Panc1 (cell line): ENCODE measurements around the gene SPOUT1. TPM values are rescaled to one million over a fixed set of nuclear protein-coding genes. Genes with fewer than 3 reads are reported as not detected.

Experiments used
- ATAC-seq: fragments of 200-7000 bp; cut with Tn5 transposase; 2 replicates; pipeline ENCODE4 v1.9.1; 2020; ENCODE audit warnings: mild to moderate bottlenecking, moderate library complexity
- BruUV-seq: library from RNA; stranded (reverse); fragments of 400-500 nt; replicated peaks from 2 replicates; lab custom pipeline; 2021; lab: Mats Ljungman, UMichigan
- CTCF ChIA-PET: fragments of 300-600 bp; sonication (Branson Sonifier 250); formaldehyde crosslinking; loops from one replicate; lab custom pipeline; 2022; ENCODE audit warnings: antibody characterized with exemption; lab: Charles Lee
- POLR2A ChIA-PET: fragments of 300-600 bp; sonication (Branson Sonifier 250); formaldehyde crosslinking; loops from one replicate; lab custom pipeline; 2022; ENCODE audit warnings: antibody characterized with exemption; lab: Charles Lee
- DNase-seq: peaks from one replicate; pipeline ENCODE4 v3.0.0-alpha.2; 2010; ENCODE audit warnings: low read depth, low spot score
- H3K27ac ChIP-seq: 2 replicates; pipeline ENCODE4 v1.5.1; 2011; ENCODE audit warnings: mild to moderate bottlenecking, low read length, inconsistent platforms
- H3K27me3 ChIP-seq: fragments of 200-500 bp; sonication (Bioruptor generic); 2 replicates; pipeline ENCODE4 v1.6.0; 2014; ENCODE audit warnings: low read length, inconsistent platforms; ENCODE audit not compliant: control insufficient read depth, insufficient read depth
- H3K36me3 ChIP-seq: fragments of 200-500 bp; sonication (Bioruptor generic); 2 replicates; pipeline ENCODE4 v1.5.1; 2014; ENCODE audit warnings: inconsistent platforms, mild to moderate bottlenecking, low read length, moderate library complexity; ENCODE audit not compliant: control insufficient read depth, insufficient read depth
- H3K4me1 ChIP-seq: 2 replicates; pipeline ENCODE4 v1.5.1; 2011; ENCODE audit warnings: inconsistent platforms, mild to moderate bottlenecking, low read length, moderate library complexity; ENCODE audit not compliant: control insufficient read depth, insufficient read depth
- H3K4me3 ChIP-seq, 2 experiments: 2 replicates each; pipeline ENCODE4 v1.5.1; 2011 to 2012; ENCODE audit warnings: low read depth in 2 of 2, low read length in 2 of 2, mild to moderate bottlenecking in 2 of 2, inconsistent platforms in 1 of 2, moderate library complexity in 1 of 2
- H3K9me3 ChIP-seq: fragments of 200-500 bp; sonication (Bioruptor generic); 2 replicates; pipeline ENCODE4 v1.5.1; 2014; ENCODE audit warnings: low read depth, mild to moderate bottlenecking, inconsistent platforms, low read length, moderate library complexity; ENCODE audit not compliant: control insufficient read depth, insufficient read depth
- POLR2AphosphoS5 ChIP-seq: IDR thresholded peaks from 2 replicates; pipeline ENCODE4 v1.6.1; 2012; ENCODE audit warnings: mild to moderate bottlenecking, low read depth, low read length, moderate library complexity
- REST ChIP-seq, 2 experiments: IDR thresholded peaks; 2 replicates each; pipeline ENCODE4 v1.6.1; 2011 to 2012; ENCODE audit warnings: low read depth in 2 of 2, control low read depth in 1 of 2, low read length in 1 of 2, mild to moderate bottlenecking in 1 of 2, moderate library complexity in 1 of 2; ENCODE audit not compliant: insufficient read depth in 1 of 2
- SIN3A ChIP-seq: IDR thresholded peaks from 2 replicates; pipeline ENCODE4 v1.6.1; 2012; ENCODE audit warnings: low read depth, mild to moderate bottlenecking, low read length, moderate library complexity, borderline replicate concordance; ENCODE audit not compliant: insufficient read depth
- TCF7L2 ChIP-seq: IDR thresholded peaks from 2 replicates; pipeline ENCODE4 v1.6.1; 2011; ENCODE audit warnings: mild to moderate bottlenecking, low read depth, low read length, inconsistent platforms
- in situ Hi-C: cut with HindIII; loops from 2 replicates; pipeline ENCODE4 v1.10.0; 2016; ENCODE audit warnings: low sequenced_read_pairs, low pct_unique_long_range_greater_than_20kb
- intact Hi-C: fragments of 100-400 bp; cut with micrococcal nuclease; formaldehyde crosslinking; loops from one replicate; pipeline ENCODE4 v1.10.0; 2022; ENCODE audit not compliant: unreplicated experiment
- total RNA-seq: library from RNA; stranded (reverse); gene quantifications from one replicate; pipeline ENCODE4 v1.2.1, GENCODE V29; 2021; ENCODE audit not compliant: unreplicated experiment
- TF ChIP-seq, protein P1 (sequence below): fragments of 450-650 bp; IDR thresholded peaks from 2 replicates; pipeline ENCODE4 v1.5.1; 2017; ENCODE audit warnings: mild to moderate bottlenecking

SPOUT1 gene
- total RNA-seq, 1 experiment from 2014 or later = 38.4 TPM

DNA sequence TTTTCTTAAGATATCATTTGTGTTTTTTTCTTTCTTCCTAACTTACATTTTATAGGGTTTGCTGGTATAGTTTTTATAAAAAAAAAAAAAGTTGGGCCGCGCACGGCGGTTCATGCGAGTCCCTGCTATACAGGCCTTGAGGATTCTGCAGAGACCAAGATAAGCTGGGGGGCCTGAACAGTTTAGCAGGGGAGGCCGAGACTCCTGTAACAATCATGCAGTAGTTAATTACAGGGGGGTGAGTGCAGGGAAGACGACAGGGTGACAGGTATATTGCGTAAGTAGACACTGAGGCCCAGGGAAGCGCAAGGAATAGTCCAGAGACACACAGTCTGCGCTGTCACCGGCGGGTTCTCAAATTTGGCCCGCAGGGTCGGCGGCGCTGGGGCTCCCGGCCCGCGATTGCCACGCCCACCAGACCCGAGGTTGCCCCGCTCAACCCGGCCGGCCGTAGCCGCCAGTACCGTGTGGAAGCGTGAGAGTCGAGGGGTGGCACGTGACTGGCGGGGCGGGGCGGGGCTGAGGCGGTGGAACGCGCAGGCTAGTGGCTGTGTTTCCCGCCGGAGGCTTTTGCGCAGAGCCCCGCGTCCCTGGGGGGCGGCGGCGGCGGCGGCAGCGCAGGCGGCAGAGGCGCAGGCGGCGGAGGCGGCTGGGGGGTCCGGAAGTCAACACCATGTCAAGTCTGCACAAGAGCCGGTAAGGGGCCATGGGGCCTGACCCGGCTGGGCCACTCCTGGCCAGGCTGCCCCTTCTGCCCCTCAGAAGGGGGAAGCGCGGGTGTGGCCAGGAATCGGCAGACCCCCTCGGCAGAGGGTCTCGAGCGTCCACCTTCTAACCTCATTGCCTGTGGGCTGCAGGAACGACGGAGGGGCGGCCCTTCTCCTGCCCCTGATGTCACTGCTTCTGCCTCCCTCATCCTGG, 42.7 kb downstream of the SPOUT1 start, which contains the start of gene TBC1D13:
Gene TBC1D13, plus strand, starts transcription at position 573 of the 921 bp plus-strand sequence. Its CDS starts 101 bp downstream, at position 674.
- ATAC-seq (peak; percentile 99), DNase-seq (no peak)
- Histone ChIP-seq H3K4me3 (peak within 1 kb of the TSS; percentile 73 to 75), H3K4me1 (peaks cover 10% of the 10 kb centered on the region), H3K36me3 (no peaks in the 10 kb centered on the region; the same call in 1 of the 2 replicates), H3K27ac (peak within 1 kb of the TSS; percentile 85), H3K27me3 (no peaks in the 10 kb centered on the region), H3K9me3 (no peaks in the 10 kb centered on the region)
- in situ Hi-C loops (no loop called here), intact Hi-C loops (no loop called here)
- POLR2A ChIA-PET = no interaction called here
- TF ChIP-seq, protein P1, sequence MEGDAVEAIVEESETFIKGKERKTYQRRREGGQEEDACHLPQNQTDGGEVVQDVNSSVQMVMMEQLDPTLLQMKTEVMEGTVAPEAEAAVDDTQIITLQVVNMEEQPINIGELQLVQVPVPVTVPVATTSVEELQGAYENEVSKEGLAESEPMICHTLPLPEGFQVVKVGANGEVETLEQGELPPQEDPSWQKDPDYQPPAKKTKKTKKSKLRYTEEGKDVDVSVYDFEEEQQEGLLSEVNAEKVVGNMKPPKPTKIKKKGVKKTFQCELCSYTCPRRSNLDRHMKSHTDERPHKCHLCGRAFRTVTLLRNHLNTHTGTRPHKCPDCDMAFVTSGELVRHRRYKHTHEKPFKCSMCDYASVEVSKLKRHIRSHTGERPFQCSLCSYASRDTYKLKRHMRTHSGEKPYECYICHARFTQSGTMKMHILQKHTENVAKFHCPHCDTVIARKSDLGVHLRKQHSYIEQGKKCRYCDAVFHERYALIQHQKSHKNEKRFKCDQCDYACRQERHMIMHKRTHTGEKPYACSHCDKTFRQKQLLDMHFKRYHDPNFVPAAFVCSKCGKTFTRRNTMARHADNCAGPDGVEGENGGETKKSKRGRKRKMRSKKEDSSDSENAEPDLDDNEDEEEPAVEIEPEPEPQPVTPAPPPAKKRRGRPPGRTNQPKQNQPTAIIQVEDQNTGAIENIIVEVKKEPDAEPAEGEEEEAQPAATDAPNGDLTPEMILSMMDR = no peak
- no peak for TF ChIP-seq REST (IDR thresholded peaks at IDR 0.05; ENCODE audit: insufficient read depth in 1 of 2, low read depth in 2 of 2, low read length in 1 of 2)
- TF ChIP-seq SIN3A = peak; percentile 95; the same call in 1 of the 2 replicates
- no peak; the same call in 1 of the 2 replicates for TF ChIP-seq POLR2AphosphoS5
- TF ChIP-seq TCF7L2 = no peak
- no TSS peak for BruUV-seq
- CTCF ChIA-PET = no interaction called here

GRCh38 chr9:128785427-128785826, 44.2 kb downstream of the SPOUT1 start:
- Histone ChIP-seq H3K4me3 (no peak overlapping the region), H3K4me1 (peaks cover 10% of the 10 kb centered on the region), H3K27me3 (no peaks in the 10 kb centered on the region), H3K27ac (no peak overlapping the region), H3K36me3 (no peaks in the 10 kb centered on the region; the same call in 1 of the 2 replicates), H3K9me3 (no peaks in the 10 kb centered on the region)
- TF ChIP-seq POLR2AphosphoS5 = no peak
- DNase-seq = no peak
- no TSS peak for BruUV-seq
- intact Hi-C loops (no loop called here), in situ Hi-C loops (no loop called here)
- POLR2A ChIA-PET = interaction anchor here (0.6 kb wide), 1 partner anchor 94 kb away, joined by 7 read pairs; no protein-coding TSS in a partner anchor
- no peak for ATAC-seq
- CTCF ChIA-PET = no interaction called here
